ENCODE data around the gene AGR2.
"Not testable (repeated sequence)": the region's sequence is repeated elsewhere in the genome, so short reads cannot be mapped to it uniquely, and the experiment has no call there.

The AGR2 gene

GRCh38 chr7:16774294-16774693 lies 30.5 kb downstream of the AGR2 start:
- H3K36me3 ChIP-seq (ENCODE audit: insufficient read depth, low read length): no peaks in the 10 kb centered on the region
- no peaks in the 10 kb centered on the region for H3K9me3 ChIP-seq (ENCODE audit: control insufficient read depth, insufficient read depth, low read length)
- H3K9ac ChIP-seq (ENCODE audit: low read depth, low read length): no peak overlapping the region
- H3K4me1 ChIP-seq (ENCODE audit: insufficient read depth, low read length): peaks cover 34% of the 10 kb centered on the region

GRCh38 chr7:16773884-16774283 lies 30.9 kb downstream of the AGR2 start:
- H3K36me3 ChIP-seq (ENCODE audit: insufficient read depth, low read length): no peaks in the 10 kb centered on the region
- H3K9ac ChIP-seq (ENCODE audit: low read depth, low read length): no peak overlapping the region
- H3K9me3 ChIP-seq (ENCODE audit: control insufficient read depth, insufficient read depth, low read length): no peaks in the 10 kb centered on the region
- H3K4me1 ChIP-seq (ENCODE audit: insufficient read depth, low read length): peaks cover 31% of the 10 kb centered on the region

- no peaks in the 10 kb centered on the region for H3K36me3 ChIP-seq (ENCODE audit: insufficient read depth, low read length)
- peaks cover 26% of the 10 kb centered on the region for H3K4me1 ChIP-seq (ENCODE audit: insufficient read depth, low read length)
- 0 out of 2 replicates have a peak, but pooled peaks cover under 1% of the 10 kb centered on the region for H3K9me3 ChIP-seq (ENCODE audit: control insufficient read depth, insufficient read depth, low read length)
- H3K9ac ChIP-seq (ENCODE audit: low read depth, low read length): no peak overlapping the region
Measured at GRCh38 chr7:16773326-16773725, 31.5 kb downstream of the AGR2 start.

GRCh38 chr7:16770657-16771329 lies 34.0 kb downstream of the AGR2 start:
- peaks cover 11% of the 10 kb centered on the region for H3K4me1 ChIP-seq (ENCODE audit: insufficient read depth, low read length)
- no peak overlapping the region; the same call in 1 of the 2 replicates for H3K9ac ChIP-seq (ENCODE audit: low read depth, low read length)
- 0 out of 2 replicates have a peak, but pooled peaks cover 3% of the 10 kb centered on the region for H3K9me3 ChIP-seq (ENCODE audit: control insufficient read depth, insufficient read depth, low read length)
- H3K36me3 ChIP-seq (ENCODE audit: insufficient read depth, low read length): no peaks in the 10 kb centered on the region

GRCh38 chr7:16769994-16770393 lies 34.8 kb downstream of the AGR2 start:
- not testable (repeated sequence) for H3K9ac ChIP-seq (ENCODE audit: low read depth, low read length); H3K36me3 ChIP-seq (ENCODE audit: insufficient read depth, low read length); H3K4me1 ChIP-seq (ENCODE audit: insufficient read depth, low read length); H3K9me3 ChIP-seq (ENCODE audit: control insufficient read depth, insufficient read depth, low read length)

GRCh38 chr7:16765436-16765859 lies 39.4 kb downstream of the AGR2 start:
- peaks cover under 1% of the 10 kb centered on the region; the same call in 1 of the 2 replicates for H3K4me1 ChIP-seq (ENCODE audit: insufficient read depth, low read length)
- no peaks in the 10 kb centered on the region for H3K36me3 ChIP-seq (ENCODE audit: insufficient read depth, low read length)
- no peak overlapping the region for H3K9ac ChIP-seq (ENCODE audit: low read depth, low read length)
- H3K9me3 ChIP-seq (ENCODE audit: control insufficient read depth, insufficient read depth, low read length): 0 out of 2 replicates have a peak, but pooled peaks cover 3% of the 10 kb centered on the region

GRCh38 chr7:16764942-16765341 lies 39.9 kb downstream of the AGR2 start:
- H3K36me3 ChIP-seq (ENCODE audit: insufficient read depth, low read length): no peaks in the 10 kb centered on the region
- H3K9ac ChIP-seq (ENCODE audit: low read depth, low read length): no peak overlapping the region
- no peaks in the 10 kb centered on the region; the same call in 1 of the 2 replicates for H3K4me1 ChIP-seq (ENCODE audit: insufficient read depth, low read length)
- H3K9me3 ChIP-seq (ENCODE audit: control insufficient read depth, insufficient read depth, low read length): 0 out of 2 replicates have a peak, but pooled peaks cover 3% of the 10 kb centered on the region

DNA sequence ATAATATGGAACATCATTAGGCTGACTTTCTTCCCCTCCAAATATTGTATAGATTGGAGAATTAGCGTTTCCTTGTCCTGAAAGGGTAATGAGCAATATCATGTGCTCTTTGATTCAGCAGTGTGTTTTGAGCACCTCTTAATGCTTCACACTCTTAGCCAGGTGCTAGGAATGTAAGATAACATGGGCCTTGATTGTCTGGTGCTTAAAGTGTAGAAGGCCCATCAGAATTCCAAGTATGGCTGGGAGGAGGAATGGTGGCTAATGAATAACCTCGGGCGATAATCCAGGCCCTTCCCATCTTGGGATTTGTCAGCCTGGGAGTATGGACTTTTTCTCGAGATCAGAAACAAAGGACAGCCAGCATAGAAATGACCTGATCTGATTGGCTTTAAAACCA lies 42.6 kb downstream of the AGR2 start:
- Histone ChIP-seq H3K4me1 (ENCODE audit: insufficient read depth, low read length) (no peaks in the 10 kb centered on the region; the same call in 1 of the 2 replicates), H3K9me3 (ENCODE audit: control insufficient read depth, insufficient read depth, low read length) (no peaks in the 10 kb centered on the region), H3K9ac (ENCODE audit: low read depth, low read length) (no peak overlapping the region), H3K36me3 (ENCODE audit: insufficient read depth, low read length) (no peaks in the 10 kb centered on the region)

DNA sequence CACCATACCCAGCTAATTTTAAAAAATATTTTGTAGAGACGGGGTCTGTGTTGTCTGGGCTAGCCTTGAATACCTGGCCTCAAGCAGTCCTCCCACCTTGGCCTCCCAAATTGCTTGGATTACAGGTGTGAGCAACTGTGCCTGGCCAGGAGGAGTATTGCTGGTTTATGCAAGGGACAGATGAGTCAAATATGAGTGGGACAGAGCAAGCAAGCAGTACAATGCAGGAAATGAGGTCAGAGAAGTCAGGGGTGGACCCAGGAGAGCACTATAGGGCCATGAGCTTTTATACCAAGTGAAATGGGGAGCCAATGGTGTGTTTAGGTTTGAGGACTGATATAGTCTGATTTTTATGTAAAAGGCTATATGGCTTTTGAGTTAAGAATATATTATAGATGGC lies 45.0 kb downstream of the AGR2 start:
- H3K9ac ChIP-seq (ENCODE audit: low read depth, low read length): no peak overlapping the region
- H3K36me3 ChIP-seq (ENCODE audit: insufficient read depth, low read length): no peaks in the 10 kb centered on the region
- no peaks in the 10 kb centered on the region for H3K9me3 ChIP-seq (ENCODE audit: control insufficient read depth, insufficient read depth, low read length)
- H3K4me1 ChIP-seq (ENCODE audit: insufficient read depth, low read length): peaks cover 6% of the 10 kb centered on the region

DNA sequence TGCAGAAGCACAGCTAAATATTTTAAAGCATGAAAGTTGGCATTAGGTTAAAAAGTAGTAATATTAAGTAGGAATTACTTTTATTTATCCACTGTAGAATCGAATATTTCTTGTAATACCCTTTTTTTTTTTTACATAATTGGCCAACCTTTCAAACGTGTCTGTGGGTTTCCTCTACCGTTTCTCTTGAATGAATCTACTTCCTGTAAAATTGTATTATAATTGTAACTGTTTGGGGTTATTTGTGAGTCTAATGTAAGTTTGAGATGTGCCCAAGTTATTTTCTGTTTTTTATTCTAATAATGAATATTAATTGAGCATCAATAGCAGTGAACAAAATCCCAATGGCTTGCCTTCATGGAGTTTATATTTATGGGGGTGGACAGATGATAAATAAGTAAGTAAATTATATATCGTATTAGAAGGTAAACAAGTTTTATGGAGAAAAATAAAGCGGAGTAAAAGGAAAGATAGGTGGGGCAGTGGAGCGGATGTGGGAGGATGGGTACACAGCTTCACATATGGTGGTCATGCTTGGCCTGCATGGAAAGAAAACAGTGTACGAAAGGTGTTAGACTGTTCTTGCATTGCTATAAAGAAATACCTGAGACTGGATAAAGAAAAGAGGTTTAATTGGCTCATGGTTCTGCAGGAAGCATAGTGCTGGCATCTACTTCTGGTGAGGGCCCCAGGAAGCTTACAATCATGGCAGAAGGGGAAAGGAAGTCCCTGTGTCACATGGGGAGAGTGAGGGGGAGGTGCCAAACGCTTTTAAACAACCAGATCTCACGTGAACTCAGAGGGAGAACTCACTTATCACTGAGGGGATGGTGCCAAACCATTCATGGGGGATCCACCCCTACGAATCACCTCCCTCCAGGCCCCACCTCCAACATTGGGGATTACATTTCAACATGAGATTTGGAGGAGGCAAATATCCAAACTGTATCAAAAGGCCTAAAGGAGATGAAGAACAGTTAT lies 45.9 kb downstream of the AGR2 start:
- Histone ChIP-seq H3K9me3 (ENCODE audit: control insufficient read depth, insufficient read depth, low read length) (no peaks in the 10 kb centered on the region), H3K4me1 (ENCODE audit: insufficient read depth, low read length) (peaks cover 6% of the 10 kb centered on the region), H3K9ac (ENCODE audit: low read depth, low read length) (no peak overlapping the region), H3K36me3 (ENCODE audit: insufficient read depth, low read length) (no peaks in the 10 kb centered on the region)

- no peaks in the 10 kb centered on the region for H3K36me3 ChIP-seq (ENCODE audit: insufficient read depth, low read length)
- peaks cover 6% of the 10 kb centered on the region for H3K4me1 ChIP-seq (ENCODE audit: insufficient read depth, low read length)
- no peaks in the 10 kb centered on the region for H3K9me3 ChIP-seq (ENCODE audit: control insufficient read depth, insufficient read depth, low read length)
- H3K9ac ChIP-seq (ENCODE audit: low read depth, low read length): no peak overlapping the region
Measured at GRCh38 chr7:16758036-16758435, 46.8 kb downstream of the AGR2 start.

- H3K9ac ChIP-seq (ENCODE audit: low read depth, low read length): no peak overlapping the region
- H3K9me3 ChIP-seq (ENCODE audit: control insufficient read depth, insufficient read depth, low read length): no peaks in the 10 kb centered on the region
- H3K4me1 ChIP-seq (ENCODE audit: insufficient read depth, low read length): peaks cover 6% of the 10 kb centered on the region
- no peaks in the 10 kb centered on the region for H3K36me3 ChIP-seq (ENCODE audit: insufficient read depth, low read length)
Measured at GRCh38 chr7:16755397-16755796, 49.4 kb downstream of the AGR2 start.

DNA sequence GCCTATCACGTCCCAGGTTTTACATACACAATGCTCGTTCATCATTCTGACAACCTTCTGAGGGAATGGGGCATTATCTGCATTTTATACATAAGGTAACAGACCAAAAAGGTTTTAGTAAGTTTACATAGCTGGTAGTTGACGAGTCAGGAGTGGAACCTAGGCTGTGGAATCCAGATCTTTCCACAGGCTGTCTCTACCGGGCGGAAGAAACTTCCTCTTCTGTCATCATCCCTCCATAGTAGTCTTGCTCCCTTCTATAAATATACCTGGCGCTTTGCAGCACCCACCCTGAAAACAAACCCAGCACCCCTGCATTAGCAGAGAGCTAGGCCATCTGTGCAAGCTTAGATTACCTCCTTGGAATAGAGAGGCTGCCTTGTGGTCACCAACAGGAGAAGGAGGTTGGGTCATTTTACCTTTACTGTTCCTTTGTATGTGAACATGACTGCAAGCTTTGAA lies 49.9 kb downstream of the AGR2 start:
- Histone ChIP-seq H3K36me3 (ENCODE audit: insufficient read depth, low read length) (no peaks in the 10 kb centered on the region), H3K9me3 (ENCODE audit: control insufficient read depth, insufficient read depth, low read length) (no peaks in the 10 kb centered on the region), H3K4me1 (ENCODE audit: insufficient read depth, low read length) (peaks cover 6% of the 10 kb centered on the region), H3K9ac (ENCODE audit: low read depth, low read length) (peak overlapping the region; percentile 83)

- no peaks in the 10 kb centered on the region for H3K36me3 ChIP-seq (ENCODE audit: insufficient read depth, low read length)
- peaks cover 6% of the 10 kb centered on the region for H3K4me1 ChIP-seq (ENCODE audit: insufficient read depth, low read length)
- H3K9ac ChIP-seq (ENCODE audit: low read depth, low read length): peak overlapping the region; percentile 83
Measured at GRCh38 chr7:16753932-16754855, 50.6 kb downstream of the AGR2 start.

More at GRCh38 chr7:16753932-16754855, 50.6 kb downstream of the AGR2 start:
- H3K9me3 ChIP-seq (ENCODE audit: control insufficient read depth, insufficient read depth, low read length): no peaks in the 10 kb centered on the region
